H1 (cell line): ENCODE data around the gene TRIM40. TPM values are rescaled to one million over a fixed set of nuclear protein-coding genes. Genes with fewer than 3 reads are reported as not detected.
A peak's percentile ranks its signal among the peaks of the same experiment; 100 is the strongest.

Experiments
- CTCF ChIA-PET: fragments of 300-600 bp; sonication (Branson Sonifier 250); formaldehyde crosslinking; loops from one replicate; lab custom pipeline; 2021; ENCODE audit not compliant: partially characterized antibody; lab: Charles Lee
- POLR2A ChIA-PET: fragments of 300-600 bp; sonication (Branson Sonifier 250); formaldehyde crosslinking; loops from one replicate; lab custom pipeline; 2021; ENCODE audit warnings: inconsistent platforms; ENCODE audit not compliant: partially characterized antibody; lab: Charles Lee
- DNase-seq, 2 experiments: peaks; one replicate each; pipeline versions ENCODE4 v3.0.0 to v3.0.0-alpha.2; 2010 to 2022; ENCODE audit warnings: low spot score in 2 of 2, low read depth in 1 of 2, mixed read lengths in 1 of 2
- FAIRE-seq: peaks from 2 replicates; lab custom pipeline; 2011; peaks lifted over from hg19 to GRCh38; lab: Jason Lieb, UNC
- H2AFZ ChIP-seq: 2 replicates; pipeline ENCODE4 v1.8.1; 2012; ENCODE audit warnings: low read length, inconsistent platforms
- H2AK5ac ChIP-seq: 2 replicates; pipeline ENCODE4 v1.6.1; 2013; ENCODE audit warnings: low read depth, low read length
- H2BK120ac ChIP-seq: replicated peaks from 2 replicates; pipeline ENCODE3; 2013; ENCODE audit warnings: low read depth, low read length, inconsistent platforms
- H2BK12ac ChIP-seq: 2 replicates; pipeline ENCODE4 v1.6.1; 2013; ENCODE audit warnings: low read depth, low read length
- H2BK15ac ChIP-seq: 2 replicates; pipeline ENCODE4 v1.6.1; 2013; ENCODE audit warnings: low read length
- H2BK20ac ChIP-seq: 2 replicates; pipeline ENCODE4 v1.6.1; 2013; ENCODE audit warnings: low read length
- H2BK5ac ChIP-seq: 2 replicates; pipeline ENCODE4 v1.6.1; 2013; ENCODE audit warnings: low read depth, low read length
- H3K14ac ChIP-seq: 2 replicates; pipeline ENCODE4 v1.6.1; 2013; ENCODE audit warnings: inconsistent platforms; ENCODE audit not compliant: insufficient read length
- H3K18ac ChIP-seq: 2 replicates; pipeline ENCODE4 v1.6.1; 2013; ENCODE audit warnings: low read length; ENCODE audit errors: extremely low read depth
- H3K23ac ChIP-seq: 2 replicates; pipeline ENCODE4 v1.6.1; 2013; ENCODE audit warnings: inconsistent platforms; ENCODE audit not compliant: insufficient read length
- H3K23me2 ChIP-seq: 2 replicates; pipeline ENCODE4 v1.6.1; 2013; ENCODE audit warnings: low read depth, low read length
- H3K27ac ChIP-seq: 2 replicates; pipeline ENCODE4 v1.6.1; 2011; ENCODE audit warnings: low read depth, low read length, inconsistent platforms
- H3K27me3 ChIP-seq, 4 experiments: replicated peaks in 1 of 4; 1 replicate in 1 of 4; 2 replicates in 3 of 4; pipeline versions ENCODE4 v1.6.1 to v1.8.1; 2011 to 2013; ENCODE audit warnings: low read length in 3 of 4, mild to moderate bottlenecking in 3 of 4, inconsistent platforms in 2 of 4, mixed read lengths in 2 of 4, moderate library complexity in 1 of 4; ENCODE audit not compliant: control insufficient read depth in 3 of 4, insufficient read depth in 3 of 4; ENCODE audit errors: extremely low read depth in 1 of 4
- H3K36me3 ChIP-seq, 4 experiments: 2 replicates each; pipeline versions ENCODE4 v1.6.1 to v1.8.1; 2011 to 2013; ENCODE audit warnings: mild to moderate bottlenecking in 4 of 4, low read length in 3 of 4, moderate library complexity in 2 of 4, control low read depth in 1 of 4, inconsistent platforms in 1 of 4; ENCODE audit not compliant: insufficient read depth in 4 of 4, control insufficient read depth in 2 of 4
- H3K4ac ChIP-seq: replicated peaks from 2 replicates; pipeline ENCODE3; 2013; ENCODE audit warnings: low read length, low read depth, mixed read lengths, inconsistent platforms; ENCODE audit not compliant: insufficient read length
- H3K4me1 ChIP-seq, 4 experiments: replicated peaks in 1 of 4; 1 replicate in 1 of 4; 2 replicates in 3 of 4; pipeline versions ENCODE4 v1.6.1 to v1.8.1; 2011 to 2013; ENCODE audit warnings: low read length in 3 of 4, inconsistent platforms in 2 of 4, mixed read lengths in 1 of 4; ENCODE audit not compliant: insufficient read depth in 4 of 4, control insufficient read depth in 3 of 4
- H3K4me2 ChIP-seq, 2 experiments: 2 replicates each; pipeline versions ENCODE4 v1.6.1 to v1.8.1; 2011 to 2013; ENCODE audit warnings: low read depth in 2 of 2, low read length in 2 of 2, control low read depth in 1 of 2, inconsistent platforms in 1 of 2, mild to moderate bottlenecking in 1 of 2; ENCODE audit not compliant: insufficient read depth in 1 of 2
- H3K4me3 ChIP-seq, 4 experiments: fragments of 200-600, 300-600 bp in 1 of 4; sonication (generic), shearing (Covaris generic), sonication (Bioruptor Twin) in 1 of 4; 2 replicates each; pipeline versions ENCODE4 v1.5.1 to v1.8.1; 2011 to 2016; ENCODE audit warnings: low read length in 4 of 4, low read depth in 3 of 4, control low read depth in 2 of 4, inconsistent platforms in 2 of 4, mild to moderate bottlenecking in 2 of 4, mixed read lengths in 1 of 4, moderate library complexity in 1 of 4; ENCODE audit not compliant: insufficient read depth in 2 of 4; ENCODE audit errors: extremely low read depth in 1 of 4
- H3K56ac ChIP-seq: replicated peaks from 2 replicates; pipeline ENCODE3; 2013; ENCODE audit warnings: low read depth, mild to moderate bottlenecking, mixed read lengths, low read length, inconsistent platforms; ENCODE audit not compliant: insufficient read length
- H3K79me1 ChIP-seq: 2 replicates; pipeline ENCODE4 v1.6.1; 2013; ENCODE audit warnings: low read depth, low read length, control low read depth
- H3K79me2 ChIP-seq, 2 experiments: 2 replicates each; pipeline versions ENCODE4 v1.6.1 to v1.8.1; 2012 to 2013; ENCODE audit warnings: low read length in 2 of 2, mild to moderate bottlenecking in 2 of 2, inconsistent platforms in 1 of 2; ENCODE audit not compliant: insufficient read depth in 2 of 2, control insufficient read depth in 1 of 2
- H3K9ac ChIP-seq, 4 experiments: replicated peaks in 1 of 4; 1 replicate in 1 of 4; 2 replicates in 3 of 4; pipeline versions ENCODE4 v1.6.1 to v1.8.1; 2011 to 2013; ENCODE audit warnings: low read depth in 3 of 4, low read length in 3 of 4, control low read depth in 2 of 4, mild to moderate bottlenecking in 2 of 4, moderate library complexity in 2 of 4, inconsistent platforms in 1 of 4; ENCODE audit errors: extremely low read depth in 1 of 4
- H3K9me3 ChIP-seq, 2 experiments: 2 replicates each; pipeline versions ENCODE4 v1.6.1 to v1.8.1; 2012 to 2013; ENCODE audit warnings: mild to moderate bottlenecking in 2 of 2, moderate library complexity in 2 of 2, control low read depth in 1 of 2, inconsistent platforms in 1 of 2, low read depth in 1 of 2, low read length in 1 of 2, mixed read lengths in 1 of 2; ENCODE audit not compliant: insufficient read depth in 2 of 2
- H4K20me1 ChIP-seq, 2 experiments: replicated peaks in 1 of 2; 2 replicates each; pipeline versions ENCODE3 to v1.8.1; 2011 to 2013; ENCODE audit warnings: inconsistent platforms in 2 of 2, low read length in 2 of 2, mild to moderate bottlenecking in 1 of 2; ENCODE audit not compliant: insufficient read depth in 2 of 2, control insufficient read depth in 1 of 2
- H4K5ac ChIP-seq: 2 replicates; pipeline ENCODE4 v1.6.1; 2013; ENCODE audit warnings: low read length, low read depth, mixed read lengths, inconsistent platforms; ENCODE audit not compliant: insufficient read length
- H4K8ac ChIP-seq: 2 replicates; pipeline ENCODE4 v1.8.0; 2013; ENCODE audit warnings: mild to moderate bottlenecking, moderate library complexity, low read length, inconsistent platforms; ENCODE audit not compliant: insufficient read depth; ENCODE audit errors: extremely low read depth
- H4K91ac ChIP-seq: replicated peaks from 2 replicates; pipeline ENCODE3; 2013; ENCODE audit warnings: low read length, mixed read lengths, inconsistent platforms; ENCODE audit not compliant: insufficient read length
- BRCA1 ChIP-seq: IDR thresholded peaks from 2 replicates; pipeline ENCODE4 v1.6.1; 2012; ENCODE audit warnings: low read depth, low read length, improper control_type of control experiment
- FOSL1 ChIP-seq: IDR thresholded peaks from 2 replicates; pipeline ENCODE4 v1.6.1; 2011; ENCODE audit warnings: mild to moderate bottlenecking, low read depth, low read length, moderate library complexity; ENCODE audit not compliant: insufficient read depth
- GTF2F1 ChIP-seq: IDR thresholded peaks from 2 replicates; pipeline ENCODE4 v1.6.1; 2012; ENCODE audit warnings: low read depth, low read length, improper control_type of control experiment, borderline replicate concordance
- KDM1A ChIP-seq: fragments of 200-600, 300-600 bp; sonication (generic); IDR thresholded peaks from 2 replicates; pipeline ENCODE4 v1.7.1; 2016; ENCODE audit warnings: mild to moderate bottlenecking, low read length, borderline replicate concordance
- PHF8 ChIP-seq: fragments of 200-600 bp; sonication (generic); conservative IDR thresholded peaks from 2 replicates; pipeline ENCODE4 v1.7.1; 2012; ENCODE audit warnings: low read depth, mild to moderate bottlenecking, inconsistent platforms, low read length, moderate library complexity
- RNF2 ChIP-seq: fragments of 200-900, 300-1000 bp; sonication (generic); IDR thresholded peaks from 2 replicates; pipeline ENCODE4 v1.7.1; 2016; ENCODE audit warnings: borderline replicate concordance, low read depth, mild to moderate bottlenecking, antibody characterized with exemption, low read length; ENCODE audit not compliant: poor library complexity, severe bottlenecking; ENCODE audit errors: missing control alignments
- RXRA ChIP-seq: IDR thresholded peaks from 2 replicates; pipeline ENCODE4 v1.6.1; 2011; ENCODE audit warnings: low read depth, mild to moderate bottlenecking, low read length, moderate library complexity; ENCODE audit not compliant: insufficient read depth
- SP1 ChIP-seq: IDR thresholded peaks from 2 replicates; pipeline ENCODE4 v1.6.1; 2011; ENCODE audit warnings: low read depth, low read length
- WGBS, 2 experiments: shearing (Covaris generic) in 1 of 2; methylation state at CpG; one replicate each; pipeline versions ENCODE4 v1.1.6 to v1.1.7; 2013 to 2015; ENCODE audit warnings: low lambda C conversion rate in 2 of 2, mixed read lengths in 2 of 2, inconsistent platforms in 1 of 2, low coverage in 1 of 2, missing lambda C conversion rate in 1 of 2; ENCODE audit not compliant: insufficient replicate concordance in 2 of 2, insufficient coverage in 1 of 2, insufficient read length in 1 of 2; ENCODE audit errors: extremely low coverage in 1 of 2, missing lambda C conversion rate in 1 of 2; 5-methylcytosine and 5-hydroxymethylcytosine counted together
- polyA plus RNA-seq, 7 experiments: library from polyadenylated mRNA; depleted of rRNA in 3 of 7; stranded (reverse) in 5 of 7; unstranded in 2 of 7; fragments of >200 nt in 5 of 7; fragments of 200-250 nt in 2 of 7; gene quantifications; 1 replicate in 5 of 7; 2 replicates in 1 of 7; 4 replicates in 1 of 7; pipeline versions ENCODE4 v1.2.1 to v1.2.3, GENCODE V29; 2011 to 2013; ENCODE audit warnings: missing spikeins in 2 of 7, mixed read lengths in 2 of 7
- total RNA-seq: library from RNA; stranded (reverse); fragmentation: NEBNext Ultra II Directional; extraction: Animal tissue kit (Norgen Biotek cat#: 25700); gene quantifications from 2 replicates; pipeline ENCODE4 v1.2.1, GENCODE V29; 2021

TRIM40 gene
- total and polyA plus RNA-seq, 2 of the 8 experiments (the other 6 are each of a cell fraction or from before 2014, with no cell fraction given), result not detected

DNA sequence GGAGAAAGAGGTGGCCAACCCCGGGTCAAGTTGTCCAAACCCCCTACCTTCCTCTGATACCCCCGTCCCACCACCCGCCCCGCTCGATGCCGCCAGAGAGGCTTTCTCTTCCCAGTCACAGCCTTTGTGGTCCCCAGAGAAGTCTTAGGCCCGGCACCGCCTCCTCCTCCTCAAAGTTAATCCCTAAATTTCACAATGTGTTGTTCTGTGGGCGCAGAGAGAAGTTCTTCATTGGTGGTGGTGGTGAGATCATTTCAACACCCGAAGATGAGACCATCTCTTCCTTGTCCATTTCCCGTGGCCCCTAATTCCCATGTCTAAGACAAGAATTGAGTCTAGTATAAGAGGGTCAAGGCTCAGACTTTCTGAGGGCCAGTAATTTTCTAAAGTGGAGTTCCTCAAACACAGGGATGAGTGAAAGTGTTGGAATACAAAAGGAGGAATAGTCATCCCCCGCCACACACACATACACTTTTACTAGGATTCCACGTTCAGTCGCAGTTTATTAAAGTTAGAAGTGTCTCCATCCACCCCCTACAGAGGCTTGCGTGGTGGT, 33.4 kb upstream of the TRIM40 start:
- DNase-seq, result no peak
- H2AK5ac ChIP-seq, result no peak overlapping the region
- H3K23me2 ChIP-seq, result peaks cover 10% of the 10 kb centered on the region
- H3K27ac ChIP-seq, result no peak overlapping the region
- H3K36me3 ChIP-seq, result no peaks in the 10 kb centered on the region
- no peak overlapping the region for H2BK20ac ChIP-seq
- no peak overlapping the region for H2BK12ac ChIP-seq
- no peak overlapping the region for H3K4ac ChIP-seq
- WGBS, 2 experiments, result 22% methylated on average over 13 of the region's 15 CpGs; no CpG with 5 or more reads in 1 of the 2 experiments
- no peak overlapping the region for H4K8ac ChIP-seq
- H3K4me3 ChIP-seq, result peak overlapping the region; percentile 8 to 65 (median 26); a peak in 4 of 8 replicates
- no peaks in the 10 kb centered on the region for H4K20me1 ChIP-seq
- no peak overlapping the region for H2BK120ac ChIP-seq
- no peaks in the 10 kb centered on the region for H3K9me3 ChIP-seq
- H2BK15ac ChIP-seq, result no peak overlapping the region
- no peak overlapping the region for H4K5ac ChIP-seq
- peaks cover 32 to 68% (median 60%) of the 10 kb centered on the region in 4 experiments for H3K27me3 ChIP-seq
- H4K91ac ChIP-seq, result no peak overlapping the region
- FAIRE-seq, result no peak
- no peak overlapping the region for H3K18ac ChIP-seq
- no peak overlapping the region for H2BK5ac ChIP-seq
- peaks cover 3 to 15% (median 9%) of the 10 kb centered on the region in 4 experiments; a peak in 6 of 7 replicates for H3K4me1 ChIP-seq
- CTCF ChIA-PET, result interaction anchor here (0.5 to 7.2 kb wide), 38 partner anchors 9 to 247 kb away, joined by 3 to 166 read pairs (median 4); partner anchors contain the start of genes RNF39, TRIM15, TRIM31 and TRIM40
- H3K23ac ChIP-seq, result no peak overlapping the region
- POLR2A ChIA-PET, result interaction anchor here (0.6 to 2.8 kb wide), 12 partner anchors 10 to 363 kb away, joined by 3 to 17 read pairs (median 5); partner anchors contain the start of genes POLR1H, PPP1R11 and TRIM31
- no peaks in the 10 kb centered on the region for H3K79me1 ChIP-seq
- H3K56ac ChIP-seq, result no peak overlapping the region
- no peak overlapping the region for H3K14ac ChIP-seq
- no peak overlapping the region for H2AFZ ChIP-seq
- no peak for TF ChIP-seq GTF2F1
- 0 out of 2 replicates have a peak, but pooled peaks have one; percentile 8 for TF ChIP-seq PHF8
- no peak for TF ChIP-seq FOSL1
- no peak for TF ChIP-seq RNF2
- no peak for TF ChIP-seq BRCA1
- no peak for TF ChIP-seq SP1
- TF ChIP-seq KDM1A, result no peak
- no peak for TF ChIP-seq RXRA
- no peak overlapping the region for H3K9ac ChIP-seq
- no peaks in the 10 kb centered on the region for H3K79me2 ChIP-seq
- peak overlapping the region; percentile 69 to 79 for H3K4me2 ChIP-seq
